ENCODE results near the gene RBM18. TPM values are rescaled to one million over a fixed set of nuclear protein-coding genes. Genes with fewer than 3 reads are reported as not detected.
A peak's percentile ranks its signal among the peaks of the same experiment; 100 is the strongest.

RBM18 gene
- total RNA-seq, 1 experiment from 2014 or later: 5.6 TPM

- H3K36me3 ChIP-seq (replicated peaks; ENCODE audit: control insufficient read depth, insufficient read depth, low read length): no peaks in the 10 kb centered on the region
- no peaks in the 10 kb centered on the region for H3K27me3 ChIP-seq (ENCODE audit: control insufficient read depth, insufficient read depth, low read length)
- H3K4me3 ChIP-seq (ENCODE audit: insufficient read depth, low read depth, low read length): no peak overlapping the region
- no peak for DNase-seq
Measured at GRCh38 chr9:122192914-122193525, 71.6 kb downstream of the RBM18 start.

GRCh38 chr9:122192261-122192875, 72.3 kb downstream of the RBM18 start:
- Histone ChIP-seq H3K36me3 (replicated peaks; ENCODE audit: control insufficient read depth, insufficient read depth, low read length) (no peaks in the 10 kb centered on the region), H3K4me3 (ENCODE audit: insufficient read depth, low read depth, low read length) (no peak overlapping the region), H3K27me3 (ENCODE audit: control insufficient read depth, insufficient read depth, low read length) (no peaks in the 10 kb centered on the region)
- no peak for DNase-seq

GRCh38 chr9:122191584-122191983, 73.1 kb downstream of the RBM18 start:
- Histone ChIP-seq H3K4me3 (ENCODE audit: insufficient read depth, low read depth, low read length) (no peak overlapping the region), H3K27me3 (ENCODE audit: control insufficient read depth, insufficient read depth, low read length) (no peaks in the 10 kb centered on the region), H3K36me3 (replicated peaks; ENCODE audit: control insufficient read depth, insufficient read depth, low read length) (no peaks in the 10 kb centered on the region)
- no peak for DNase-seq

- Histone ChIP-seq H3K36me3 (replicated peaks; ENCODE audit: control insufficient read depth, insufficient read depth, low read length) (no peaks in the 10 kb centered on the region), H3K27me3 (ENCODE audit: control insufficient read depth, insufficient read depth, low read length) (no peaks in the 10 kb centered on the region), H3K4me3 (ENCODE audit: insufficient read depth, low read depth, low read length) (no peak overlapping the region)
- DNase-seq: no peak
Measured at GRCh38 chr9:122190597-122191381, 73.9 kb downstream of the RBM18 start.

GRCh38 chr9:122188369-122188768, 76.3 kb downstream of the RBM18 start:
- peak; percentile 9 for DNase-seq
- Histone ChIP-seq H3K27me3 (ENCODE audit: control insufficient read depth, insufficient read depth, low read length) (no peaks in the 10 kb centered on the region), H3K4me3 (ENCODE audit: insufficient read depth, low read depth, low read length) (no peak overlapping the region), H3K36me3 (replicated peaks; ENCODE audit: control insufficient read depth, insufficient read depth, low read length) (no peaks in the 10 kb centered on the region)

Other genes starting within 250 kb of the RBM18 start
- gene TTLL11, start 171.5 kb downstream of the RBM18 start, total RNA-seq (2014; rRNA removed; shearing (Covaris generic)): 0.18 and 0.97 TPM in 2 replicates
- 43.9 and 47.2 TPM in 2 replicates for gene NDUFA8, start 105.1 kb downstream of the RBM18 start, total RNA-seq (2014; rRNA removed; shearing (Covaris generic))
- not detected in 2 replicates for gene MORN5, start 104.9 kb downstream of the RBM18 start, total RNA-seq (2014; rRNA removed; shearing (Covaris generic))
- gene LHX6, start 35.9 kb downstream of the RBM18 start, total RNA-seq (2014; rRNA removed; shearing (Covaris generic)): 5.2 and 5.9 TPM in 2 replicates
- gene MRRF, start within 50 bp of the RBM18 start, total RNA-seq (2014; rRNA removed; shearing (Covaris generic)): 26.2 and 36.2 TPM in 2 replicates
- gene PTGS1, start 106.2 kb upstream of the RBM18 start, total RNA-seq (2014; rRNA removed; shearing (Covaris generic)): 0.69 and 1.1 TPM in 2 replicates
- not detected in 2 replicates for gene OR1J1, start 213.1 kb upstream of the RBM18 start, total RNA-seq (2014; rRNA removed; shearing (Covaris generic))
- gene OR1J2, start 246.0 kb upstream of the RBM18 start, total RNA-seq (2014; rRNA removed; shearing (Covaris generic)): not detected in 2 replicates

Measured in H7 (cell line).